Activated CD4-positive, alpha-beta T cell treated with anti-CD3 and anti-CD28 coated beads, Interleukin-10, Interleukin-2, amounts not matched to agents 100 ng/mL and 50 ng/mL, durations not matched to agents 16 hours and 8 hours (primary cell): ENCODE results near the gene NLK.
"Not testable (repeated sequence)": the region's sequence is repeated elsewhere in the genome, so short reads cannot be mapped to it uniquely, and the experiment has no call there.

ENCODE experiments used
- DNase-seq: peaks from one replicate; pipeline ENCODE4 v3.0.0-alpha.2; 2020

The NLK gene

GRCh38 chr17:28236033-28236653 lies 193.7 kb downstream of the NLK start:
- DNase-seq = not testable (repeated sequence)

- DNase-seq = not testable (repeated sequence)
Measured at GRCh38 chr17:28238547-28239270, 196.2 kb downstream of the NLK start.

GRCh38 chr17:28239271-28239624 lies 196.8 kb downstream of the NLK start:
- no peak for DNase-seq

GRCh38 chr17:28240688-28241340 lies 198.3 kb downstream of the NLK start:
- no peak for DNase-seq

- DNase-seq = no peak
Measured at GRCh38 chr17:28242791-28243190, 200.3 kb downstream of the NLK start.

- DNase-seq = not testable (repeated sequence)
Measured at GRCh38 chr17:28243268-28243667, 200.8 kb downstream of the NLK start.

GRCh38 chr17:28244446-28244845 lies 202.0 kb downstream of the NLK start:
- DNase-seq = no peak
